ENCODE results near the gene SPSB1.

DNA sequence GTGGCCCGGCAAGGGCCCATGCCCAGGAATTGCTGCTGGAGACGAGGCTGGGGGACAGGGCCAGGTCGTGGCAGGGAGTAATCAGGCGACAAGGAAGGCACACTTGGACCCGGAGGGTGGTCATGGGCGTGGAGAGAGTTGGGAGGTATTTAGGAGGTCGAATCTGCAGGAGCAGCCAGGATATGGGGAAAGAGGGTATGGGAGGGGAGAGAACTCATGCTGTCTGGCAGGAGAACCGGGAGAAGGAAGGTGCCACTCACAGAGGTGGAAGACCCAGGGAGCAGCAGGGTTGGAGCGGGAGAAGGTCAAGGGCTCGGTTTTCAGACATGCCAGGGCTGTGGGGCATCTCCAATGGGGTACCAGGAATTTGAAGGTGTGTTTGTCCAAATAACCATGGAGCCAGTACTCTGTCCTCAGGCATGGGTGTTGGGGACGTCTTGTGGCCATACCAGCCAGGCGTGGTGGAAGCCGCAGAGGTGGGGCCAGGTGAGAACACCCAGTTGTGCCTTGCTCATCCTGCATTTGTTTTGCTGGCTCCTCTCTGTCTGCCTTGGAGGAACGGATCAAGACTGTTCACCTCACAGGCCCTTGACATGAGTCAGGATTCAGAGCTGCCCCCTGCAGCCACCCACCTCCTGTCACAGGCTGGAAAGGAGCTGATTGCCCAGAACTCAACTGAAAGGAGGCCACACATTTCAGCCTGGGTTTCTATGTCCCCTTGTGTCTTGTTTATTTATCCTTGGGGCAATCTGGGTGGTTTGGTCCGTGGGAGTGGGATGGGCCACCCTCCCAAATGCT lies 111.6 kb downstream of the SPSB1 start:
- TF ChIP-seq, protein P1, sequence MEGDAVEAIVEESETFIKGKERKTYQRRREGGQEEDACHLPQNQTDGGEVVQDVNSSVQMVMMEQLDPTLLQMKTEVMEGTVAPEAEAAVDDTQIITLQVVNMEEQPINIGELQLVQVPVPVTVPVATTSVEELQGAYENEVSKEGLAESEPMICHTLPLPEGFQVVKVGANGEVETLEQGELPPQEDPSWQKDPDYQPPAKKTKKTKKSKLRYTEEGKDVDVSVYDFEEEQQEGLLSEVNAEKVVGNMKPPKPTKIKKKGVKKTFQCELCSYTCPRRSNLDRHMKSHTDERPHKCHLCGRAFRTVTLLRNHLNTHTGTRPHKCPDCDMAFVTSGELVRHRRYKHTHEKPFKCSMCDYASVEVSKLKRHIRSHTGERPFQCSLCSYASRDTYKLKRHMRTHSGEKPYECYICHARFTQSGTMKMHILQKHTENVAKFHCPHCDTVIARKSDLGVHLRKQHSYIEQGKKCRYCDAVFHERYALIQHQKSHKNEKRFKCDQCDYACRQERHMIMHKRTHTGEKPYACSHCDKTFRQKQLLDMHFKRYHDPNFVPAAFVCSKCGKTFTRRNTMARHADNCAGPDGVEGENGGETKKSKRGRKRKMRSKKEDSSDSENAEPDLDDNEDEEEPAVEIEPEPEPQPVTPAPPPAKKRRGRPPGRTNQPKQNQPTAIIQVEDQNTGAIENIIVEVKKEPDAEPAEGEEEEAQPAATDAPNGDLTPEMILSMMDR (IDR thresholded peaks at IDR 0.05) = no peak
- TF ChIP-seq POLR2A (IDR thresholded peaks at IDR 0.05) = no peak

Measured in right lobe of liver (tissue), 4 donors.